SK-N-MC (cell line): ENCODE results near the gene LAMB3.

Experiments
- DNase-seq: peaks from one replicate; pipeline ENCODE4 v3.0.0-alpha.2; 2011; ENCODE audit warnings: low read depth, low spot score
- H3K27ac ChIP-seq: fragments of 200-600 bp; sonication (generic); 2 replicates; pipeline ENCODE4 v1.5.1; 2016; ENCODE audit warnings: mixed run types
- H3K36me3 ChIP-seq: fragments of 200-600 bp; sonication (generic); 2 replicates; pipeline ENCODE4 v1.6.1; 2017; ENCODE audit warnings: antibody characterized with exemption, low read length, mixed read lengths; ENCODE audit not compliant: insufficient read depth
- H3K4me3 ChIP-seq: fragments of 200-600 bp; sonication (generic); 2 replicates; pipeline ENCODE4 v1.5.1; 2016
- H3K9ac ChIP-seq: fragments of 200-600 bp; sonication (generic); 2 replicates; pipeline ENCODE4 v1.8.0; 2017; ENCODE audit warnings: mixed run types, mixed read lengths; ENCODE audit not compliant: insufficient read length
- H3K9me3 ChIP-seq: fragments of 200-600 bp; sonication (generic); 2 replicates; pipeline ENCODE4 v1.6.1; 2017; ENCODE audit warnings: low read depth, mild to moderate bottlenecking, antibody characterized with exemption, low read length, moderate library complexity, mixed read lengths
- EZH2 ChIP-seq: fragments of 200-600 bp; sonication (generic); IDR thresholded peaks from one replicate; pipeline ENCODE4 v1.6.1; 2017; ENCODE audit warnings: antibody characterized with exemption
- FOXP2 ChIP-seq: optimal IDR thresholded peaks from 2 replicates; pipeline ENCODE3; 2011; ENCODE audit warnings: mild to moderate bottlenecking, moderate library complexity; ENCODE audit not compliant: insufficient read depth; ENCODE audit errors: extremely low read length, control extremely low read depth
- POLR2AphosphoS5 ChIP-seq: IDR thresholded peaks from 2 replicates; pipeline ENCODE4 v1.6.1; 2012; ENCODE audit warnings: mild to moderate bottlenecking, low read depth, low read length, borderline replicate concordance

LAMB3 gene

GRCh38 chr1:209612646-209613399 is 39.4 kb downstream of the LAMB3 start:
- H3K4me3 ChIP-seq = no peak overlapping the region
- TF ChIP-seq POLR2AphosphoS5 = no peak
- no peak for TF ChIP-seq EZH2
- H3K27ac ChIP-seq = no peak overlapping the region
- DNase-seq = no peak
- no peak overlapping the region for H3K9ac ChIP-seq
- H3K9me3 ChIP-seq = no peaks in the 10 kb centered on the region
- H3K36me3 ChIP-seq = no peaks in the 10 kb centered on the region

GRCh38 chr1:209611771-209612570 is 40.3 kb downstream of the LAMB3 start:
- no peak overlapping the region for H3K9ac ChIP-seq
- DNase-seq = no peak
- no peaks in the 10 kb centered on the region for H3K9me3 ChIP-seq
- no peak overlapping the region for H3K4me3 ChIP-seq
- H3K27ac ChIP-seq = no peak overlapping the region
- H3K36me3 ChIP-seq = no peaks in the 10 kb centered on the region
- TF ChIP-seq POLR2AphosphoS5 = no peak
- TF ChIP-seq FOXP2 = no peak
- no peak for TF ChIP-seq EZH2

- Histone ChIP-seq H3K27ac (no peak overlapping the region), H3K36me3 (no peaks in the 10 kb centered on the region), H3K4me3 (no peak overlapping the region), H3K9me3 (no peaks in the 10 kb centered on the region), H3K9ac (no peak overlapping the region)
- no peak for DNase-seq
- no peak for TF ChIP-seq FOXP2
- no peak for TF ChIP-seq EZH2
Measured at GRCh38 chr1:209610631-209610905, 41.7 kb downstream of the LAMB3 start.

GRCh38 chr1:209609791-209610630 is 42.2 kb downstream of the LAMB3 start:
- DNase-seq = no peak
- no peak overlapping the region for H3K9ac ChIP-seq
- no peaks in the 10 kb centered on the region for H3K36me3 ChIP-seq
- no peak overlapping the region for H3K27ac ChIP-seq
- H3K4me3 ChIP-seq = no peak overlapping the region
- no peaks in the 10 kb centered on the region for H3K9me3 ChIP-seq
- TF ChIP-seq POLR2AphosphoS5 (no peak), EZH2 (no peak), FOXP2 (no peak)

GRCh38 chr1:209609041-209609790 is 43.0 kb downstream of the LAMB3 start:
- H3K9me3 ChIP-seq = no peaks in the 10 kb centered on the region
- TF ChIP-seq POLR2AphosphoS5 = no peak
- no peak for TF ChIP-seq EZH2
- TF ChIP-seq FOXP2 = no peak
- H3K36me3 ChIP-seq = no peaks in the 10 kb centered on the region
- no peak for DNase-seq
- H3K27ac ChIP-seq = no peak overlapping the region
- no peak overlapping the region for H3K4me3 ChIP-seq
- H3K9ac ChIP-seq = no peak overlapping the region

- Histone ChIP-seq H3K36me3 (no peaks in the 10 kb centered on the region), H3K9ac (no peak overlapping the region), H3K27ac (no peak overlapping the region), H3K4me3 (no peak overlapping the region), H3K9me3 (no peaks in the 10 kb centered on the region)
- DNase-seq = no peak
- TF ChIP-seq FOXP2 (no peak), POLR2AphosphoS5 (no peak), EZH2 (no peak)
Measured at GRCh38 chr1:209607795-209608178, 44.4 kb downstream of the LAMB3 start.

- TF ChIP-seq FOXP2 (no peak), EZH2 (no peak), POLR2AphosphoS5 (no peak)
- Histone ChIP-seq H3K9me3 (no peaks in the 10 kb centered on the region), H3K4me3 (no peak overlapping the region), H3K9ac (no peak overlapping the region), H3K36me3 (no peaks in the 10 kb centered on the region), H3K27ac (no peak overlapping the region)
- no peak for DNase-seq
Measured at GRCh38 chr1:209607102-209607794, 45.0 kb downstream of the LAMB3 start.

GRCh38 chr1:209603877-209604276 is 48.3 kb downstream of the LAMB3 start:
- DNase-seq = no peak
- no peak for TF ChIP-seq FOXP2
- TF ChIP-seq POLR2AphosphoS5 = no peak
- TF ChIP-seq EZH2 = no peak
- Histone ChIP-seq H3K9me3 (no peaks in the 10 kb centered on the region), H3K9ac (no peak overlapping the region), H3K36me3 (no peaks in the 10 kb centered on the region), H3K4me3 (no peak overlapping the region), H3K27ac (no peak overlapping the region)
